HepG2 (cell line): Measurements from ENCODE around the gene ARHGAP26. TPM values are rescaled to one million over a fixed set of nuclear protein-coding genes. Genes with fewer than 3 reads are reported as not detected.

Experiments used
- ATAC-seq: fragments of 200-7000 bp; cut with Tn5 transposase; 3 replicates; pipeline ENCODE4 v1.9.1; 2020; ENCODE audit warnings: mild to moderate bottlenecking, moderate library complexity
- BruUV-seq: library from RNA; stranded (reverse); fragments of 400-500 nt; replicated peaks from 2 replicates; lab custom pipeline; 2021; lab: Mats Ljungman, UMichigan
- CTCF ChIA-PET: fragments of 300-600 bp; formaldehyde crosslinking; extraction: SDS; loops from one replicate; lab custom pipeline; 2021; ENCODE audit warnings: low total read pairs, inconsistent platforms, low intra/inter-chr PET ratio; lab: Yijun Ruan, JAX
- POLR2A ChIA-PET: fragments of 350-600 bp; sonication (Branson Sonifier 250); formaldehyde crosslinking; loops from one replicate; lab custom pipeline; 2020; ENCODE audit warnings: antibody characterized with exemption, inconsistent platforms; lab: Yijun Ruan, JAX
- DNase-seq: peaks from one replicate; pipeline ENCODE4 v3.0.0-alpha.2; 2015; ENCODE audit warnings: low spot score
- FAIRE-seq: peaks from 3 replicates; lab custom pipeline; 2011; peaks lifted over from hg19 to GRCh38; lab: Jason Lieb, UNC
- H2AFZ ChIP-seq: one replicate; pipeline ENCODE4 v1.6.1; 2011; ENCODE audit warnings: low read length, inconsistent platforms
- H3K27ac ChIP-seq: fragments of 300-600 bp; 3 replicates; pipeline ENCODE4 v1.8.0; 2011; ENCODE audit warnings: mixed run types, mild to moderate bottlenecking, mixed read lengths, low read length, inconsistent platforms; ENCODE audit not compliant: insufficient read depth; ENCODE audit errors: extremely low read length
- H3K27me3 ChIP-seq, 2 experiments: fragments of 200-600 bp in 1 of 2; 2 replicates in 1 of 2; 3 replicates in 1 of 2; pipeline versions ENCODE4 v1.6.0 to v1.8.0; 2011; ENCODE audit warnings: low read length in 2 of 2, mild to moderate bottlenecking in 2 of 2, moderate library complexity in 2 of 2, inconsistent platforms in 1 of 2; ENCODE audit not compliant: insufficient read depth in 2 of 2, control insufficient read depth in 1 of 2
- H3K36me3 ChIP-seq, 2 experiments: fragments of 200-600 bp in 1 of 2; replicated peaks in 1 of 2; 2 replicates in 1 of 2; 3 replicates in 1 of 2; pipeline versions ENCODE4 v1.5.1 to v1.8.0; 2011; ENCODE audit warnings: low read length in 2 of 2, inconsistent platforms in 1 of 2; ENCODE audit not compliant: insufficient read depth in 2 of 2, control insufficient read depth in 1 of 2
- H3K4me1 ChIP-seq: 2 replicates; pipeline ENCODE4 v1.5.1; 2012; ENCODE audit warnings: low read length, inconsistent platforms; ENCODE audit not compliant: insufficient read depth
- H3K4me2 ChIP-seq: 2 replicates; pipeline ENCODE4 v1.6.0; 2011; ENCODE audit warnings: low read depth, low read length, inconsistent platforms
- H3K4me3 ChIP-seq, 3 experiments: fragments of 200-600 bp in 1 of 3; sonication (generic), shearing (Covaris generic) in 1 of 3; replicated peaks in 1 of 3; 2 replicates each; pipeline ENCODE4 v1.5.1; 2011 to 2016; ENCODE audit warnings: low read length in 3 of 3, inconsistent platforms in 2 of 3, low read depth in 2 of 3, mild to moderate bottlenecking in 2 of 3, control low read depth in 1 of 3, mixed read lengths in 1 of 3; ENCODE audit not compliant: insufficient read depth in 1 of 3
- H3K79me2 ChIP-seq: one replicate; pipeline ENCODE4 v1.6.1; 2011; ENCODE audit warnings: low read length, inconsistent platforms; ENCODE audit not compliant: insufficient read depth
- H3K9ac ChIP-seq: 2 replicates; pipeline ENCODE4 v1.6.0; 2011; ENCODE audit warnings: mild to moderate bottlenecking, low read depth, low read length, inconsistent platforms; ENCODE audit not compliant: insufficient read depth
- H3K9me3 ChIP-seq: 2 replicates; pipeline ENCODE4 v1.5.1; 2012; ENCODE audit warnings: mild to moderate bottlenecking, low read length
- H4K20me1 ChIP-seq: 2 replicates; pipeline ENCODE4 v1.6.0; 2011; ENCODE audit warnings: inconsistent platforms, mild to moderate bottlenecking, low read length, moderate library complexity; ENCODE audit not compliant: insufficient read depth
- FOXA1 ChIP-seq, 2 experiments: fragments of 450-650 bp in 1 of 2; sonication (generic) in 1 of 2; formaldehyde crosslinking in 1 of 2; IDR thresholded peaks; 2 replicates each; pipeline versions ENCODE4 v1.4.0 to v1.6.1; 2016 to 2020; ENCODE audit warnings: missing genetic modification reagents in 1 of 2
- IKZF1 ChIP-seq: fragments of 450-650 bp; IDR thresholded peaks from 2 replicates; pipeline ENCODE4 v1.7.1; 2016
- KLF9 ChIP-seq: IDR thresholded peaks from 2 replicates; pipeline ENCODE4 v1.6.1; 2016; ENCODE audit warnings: low read depth
- NR2F6 ChIP-seq, 2 experiments: IDR thresholded peaks; 2 replicates each; pipeline ENCODE4 v1.6.1; 2016; ENCODE audit warnings: antibody characterized with exemption in 1 of 2, mild to moderate bottlenecking in 1 of 2
- POLR2AphosphoS2 ChIP-seq: IDR thresholded peaks from 2 replicates; pipeline ENCODE4 v1.6.1; 2011; ENCODE audit warnings: low read depth, low read length, improper control_type of control experiment
- ZNF607 ChIP-seq: sonication (generic); formaldehyde crosslinking; IDR thresholded peaks from 2 replicates; pipeline ENCODE4 v1.5.1; 2020; ENCODE audit warnings: missing genetic modification reagents, mild to moderate bottlenecking, borderline replicate concordance
- WGBS: methylation state at CpG from one replicate; pipeline ENCODE4 v1.1.6; 2017; ENCODE audit warnings: low lambda C conversion rate; 5-methylcytosine and 5-hydroxymethylcytosine counted together
- in situ Hi-C: cut with HindIII; loops from 2 replicates; pipeline ENCODE4 v1.10.0; 2017; ENCODE audit warnings: low pct_unique_long_range_greater_than_20kb; ENCODE audit not compliant: extremely low pct_ligation_motif_present
- intact Hi-C: fragments of 100-400 bp; cut with micrococcal nuclease; formaldehyde crosslinking; loops from one replicate; pipeline ENCODE4 v1.10.0; 2022; ENCODE audit not compliant: unreplicated experiment
- polyA plus RNA-seq, 8 experiments: library from polyadenylated mRNA; depleted of rRNA in 3 of 8; stranded (reverse) in 7 of 8; unstranded in 1 of 8; fragments of >200 nt; fragmentation: Illumina TruSeq in 4 of 8; extraction: Trizol in 4 of 8; gene quantifications; 2 replicates each; pipeline versions ENCODE4 v1.2.1 to v1.2.3, GENCODE V29; 2011 to 2016; ENCODE audit warnings: low read depth in 4 of 8, missing spikeins in 1 of 8, mixed read lengths in 1 of 8; ENCODE audit not compliant: insufficient read depth in 1 of 8
- total RNA-seq, 5 experiments: library from RNA; depleted of rRNA; stranded (reverse); fragments of >200 nt; fragmentation: Illumina TruSeq; extraction: Trizol; gene quantifications; 2 replicates each; pipeline ENCODE4 v1.2.3, GENCODE V29; 2016; ENCODE audit warnings: low read depth in 1 of 5
- TF ChIP-seq, protein P1 (sequence below): fragments of 450-650 bp; IDR thresholded peaks from 2 replicates; pipeline ENCODE4 v1.6.1; 2016
- TF ChIP-seq, protein P2 (sequence below): sonication (generic); formaldehyde crosslinking; IDR thresholded peaks from 2 replicates; pipeline ENCODE4 v1.5.0; 2020; ENCODE audit warnings: mild to moderate bottlenecking, missing genetic modification reagents

The ARHGAP26 gene
- total and polyA plus RNA-seq, 2 of the 13 experiments (the other 11 are each of a cell fraction or from before 2014, with no cell fraction given): 9.6 to 18.2 TPM

DNA sequence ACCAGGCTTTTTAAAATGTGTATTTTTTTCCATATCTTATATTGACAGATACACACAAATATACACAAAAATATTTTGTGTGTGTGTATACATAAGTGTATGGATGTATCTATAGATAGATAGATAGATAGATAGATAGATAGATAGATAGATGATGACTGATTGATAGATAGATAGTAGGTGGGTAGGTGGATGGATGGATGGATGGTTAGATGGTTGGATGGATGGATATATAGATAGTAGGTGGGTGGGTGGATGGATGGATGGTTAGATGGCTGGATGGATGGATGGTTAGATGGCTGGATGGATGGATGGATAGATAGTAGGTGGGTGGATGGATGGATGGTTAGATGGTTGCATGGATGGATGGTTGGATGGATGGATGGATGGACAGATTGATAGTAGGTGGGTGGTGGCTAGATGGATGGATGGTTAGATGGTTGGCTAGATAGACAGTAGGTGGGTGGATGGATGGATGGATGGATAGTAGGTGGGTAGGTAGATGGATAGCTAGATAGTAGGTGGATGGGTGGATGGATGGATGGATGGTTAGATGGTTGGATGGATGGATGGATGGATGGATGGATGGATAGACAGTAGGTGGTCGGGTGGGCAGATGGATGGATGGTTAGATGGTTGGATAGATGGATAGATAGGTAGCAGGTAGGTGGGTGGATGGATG lies 477.1 kb downstream of the ARHGAP26 start:
- no TSS peak for BruUV-seq
- H3K4me3 ChIP-seq: no peak overlapping the region

GRCh38 chr5:143248391-143248790 lies 478.2 kb downstream of the ARHGAP26 start:
- CTCF ChIA-PET: no interaction called here
- H3K4me2 ChIP-seq: no peak overlapping the region
- H3K4me1 ChIP-seq: peaks cover 31% of the 10 kb centered on the region

More for the DNA sequence above, 477.1 kb downstream of the ARHGAP26 start:
- 44% methylated on average over 1 of the region's 1 CpG for WGBS
- ATAC-seq: no peak
- Histone ChIP-seq H3K9ac (no peak overlapping the region), H3K4me2 (no peak overlapping the region), H3K27ac (no peak overlapping the region), H3K36me3 (no peaks in the 10 kb centered on the region), H2AFZ (no peak overlapping the region), H3K4me1 (peaks cover 32% of the 10 kb centered on the region), H3K79me2 (no peaks in the 10 kb centered on the region), H4K20me1 (no peaks in the 10 kb centered on the region), H3K9me3 (no peaks in the 10 kb centered on the region), H3K27me3 (no peaks in the 10 kb centered on the region)
- no peak for FAIRE-seq
- TF ChIP-seq NR2F6 (IDR thresholded peaks at IDR 0.05) (no peak), NR2F6 (CRISPR knock-in tag; IDR thresholded peaks at IDR 0.05) (no peak), FOXA1 (IDR thresholded peaks at IDR 0.05) (0 out of 2 replicates have a peak, but pooled peaks have one; percentile 13), FOXA1 (CRISPR knock-in tag; IDR thresholded peaks at IDR 0.05) (no peak), IKZF1 (0 out of 2 replicates have a peak, but pooled peaks have one; percentile 31)
- TF ChIP-seq, protein P1, sequence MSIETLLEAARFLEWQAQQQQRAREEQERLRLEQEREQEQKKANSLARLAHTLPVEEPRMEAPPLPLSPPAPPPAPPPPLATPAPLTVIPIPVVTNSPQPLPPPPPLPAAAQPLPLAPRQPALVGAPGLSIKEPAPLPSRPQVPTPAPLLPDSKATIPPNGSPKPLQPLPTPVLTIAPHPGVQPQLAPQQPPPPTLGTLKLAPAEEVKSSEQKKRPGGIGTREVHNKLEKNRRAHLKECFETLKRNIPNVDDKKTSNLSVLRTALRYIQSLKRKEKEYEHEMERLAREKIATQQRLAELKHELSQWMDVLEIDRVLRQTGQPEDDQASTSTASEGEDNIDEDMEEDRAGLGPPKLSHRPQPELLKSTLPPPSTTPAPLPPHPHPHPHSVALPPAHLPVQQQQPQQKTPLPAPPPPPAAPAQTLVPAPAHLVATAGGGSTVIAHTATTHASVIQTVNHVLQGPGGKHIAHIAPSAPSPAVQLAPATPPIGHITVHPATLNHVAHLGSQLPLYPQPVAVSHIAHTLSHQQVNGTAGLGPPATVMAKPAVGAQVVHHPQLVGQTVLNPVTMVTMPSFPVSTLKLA: 0 out of 2 replicates have a peak, but pooled peaks have one; percentile 5
- ChIA-PET CTCF (no interaction called here), POLR2A (no interaction called here)
- in situ Hi-C loops (no loop called here), intact Hi-C loops (no loop called here)
- no peak for DNase-seq

More at GRCh38 chr5:143248391-143248790, 478.2 kb downstream of the ARHGAP26 start:
- H3K9ac ChIP-seq: no peak overlapping the region
- no peak overlapping the region for H2AFZ ChIP-seq
- TF ChIP-seq KLF9 (CRISPR knock-in tag) (no peak), POLR2AphosphoS2 (no peak), ZNF607 (CRISPR knock-in tag) (no peak)
- TF ChIP-seq, protein P2, sequence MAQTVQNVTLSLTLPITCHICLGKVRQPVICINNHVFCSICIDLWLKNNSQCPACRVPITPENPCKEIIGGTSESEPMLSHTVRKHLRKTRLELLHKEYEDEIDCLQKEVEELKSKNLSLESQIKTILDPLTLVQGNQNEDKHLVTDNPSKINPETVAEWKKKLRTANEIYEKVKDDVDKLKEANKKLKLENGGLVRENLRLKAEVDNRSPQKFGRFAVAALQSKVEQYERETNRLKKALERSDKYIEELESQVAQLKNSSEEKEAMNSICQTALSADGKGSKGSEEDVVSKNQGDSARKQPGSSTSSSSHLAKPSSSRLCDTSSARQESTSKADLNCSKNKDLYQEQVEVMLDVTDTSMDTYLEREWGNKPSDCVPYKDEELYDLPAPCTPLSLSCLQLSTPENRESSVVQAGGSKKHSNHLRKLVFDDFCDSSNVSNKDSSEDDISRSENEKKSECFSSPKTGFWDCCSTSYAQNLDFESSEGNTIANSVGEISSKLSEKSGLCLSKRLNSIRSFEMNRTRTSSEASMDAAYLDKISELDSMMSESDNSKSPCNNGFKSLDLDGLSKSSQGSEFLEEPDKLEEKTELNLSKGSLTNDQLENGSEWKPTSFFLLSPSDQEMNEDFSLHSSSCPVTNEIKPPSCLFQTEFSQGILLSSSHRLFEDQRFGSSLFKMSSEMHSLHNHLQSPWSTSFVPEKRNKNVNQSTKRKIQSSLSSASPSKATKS (CRISPR knock-in tag): no peak
- TF ChIP-seq, all 625 proteins: peak for 0
- Histone ChIP-seq H3K79me2 (no peaks in the 10 kb centered on the region), H4K20me1 (no peaks in the 10 kb centered on the region), H3K4me3 (no peak overlapping the region), H3K36me3 (no peaks in the 10 kb centered on the region), H3K27me3 (no peaks in the 10 kb centered on the region), H3K9me3 (no peaks in the 10 kb centered on the region), H3K27ac (no peak overlapping the region)
- WGBS: 89% methylated on average over 3 of the region's 3 CpGs
- FAIRE-seq (no peak), DNase-seq (no peak), ATAC-seq (no peak)
- POLR2A ChIA-PET: no interaction called here
- in situ Hi-C loops: no loop called here
- BruUV-seq: no TSS peak
- intact Hi-C loops: no loop called here
